G401.6 (cell line): ENCODE data around the gene DEXI.
A peak's percentile ranks its signal among the peaks of the same experiment; 100 is the strongest.

Source experiments
- FAIRE-seq: peaks from 2 replicates; lab custom pipeline; 2012; peaks lifted over from hg19 to GRCh38; lab: Jason Lieb, UNC

DEXI gene

GRCh38 chr16:10942352-10943063, at the start of gene DEXI:
Gene DEXI, minus strand, starts transcription at chr16:10942468. Its CDS starts 463 bp downstream, at chr16:10942005.
- FAIRE-seq, result peak; percentile 82

GRCh38 chr16:10990378-10990777, 48.1 kb upstream of the DEXI start:
- no peak for FAIRE-seq

- FAIRE-seq, result no peak
These were observed 47.3 kb upstream of the DEXI start for GRCh38 chr16:10989559-10989958.

GRCh38 chr16:10988879-10989278, 46.6 kb upstream of the DEXI start:
- FAIRE-seq, result no peak

GRCh38 chr16:10988164-10988803, 46.0 kb upstream of the DEXI start:
- no peak for FAIRE-seq

GRCh38 chr16:10987361-10988163, 45.3 kb upstream of the DEXI start:
- no peak for FAIRE-seq

- no peak for FAIRE-seq
These were observed 42.2 kb upstream of the DEXI start for GRCh38 chr16:10984509-10984908.

GRCh38 chr16:10983159-10983558, 40.9 kb upstream of the DEXI start:
- FAIRE-seq, result no peak

GRCh38 chr16:10982465-10983150, 40.3 kb upstream of the DEXI start:
- no peak for FAIRE-seq

GRCh38 chr16:10981697-10982216, 39.5 kb upstream of the DEXI start:
- no peak for FAIRE-seq

- FAIRE-seq, result no peak
These were observed 38.5 kb upstream of the DEXI start for GRCh38 chr16:10980813-10981212.

GRCh38 chr16:10979717-10980601, 37.7 kb upstream of the DEXI start:
- FAIRE-seq, result no peak

GRCh38 chr16:10978871-10979446, 36.7 kb upstream of the DEXI start:
- FAIRE-seq, result no peak

GRCh38 chr16:10978124-10978523, 35.9 kb upstream of the DEXI start:
- FAIRE-seq, result no peak

- no peak for FAIRE-seq
These were observed 34.4 kb upstream of the DEXI start for GRCh38 chr16:10976634-10977033.

GRCh38 chr16:10972819-10973464, 30.7 kb upstream of the DEXI start:
- FAIRE-seq, result no peak

GRCh38 chr16:10972108-10972818, 30.0 kb upstream of the DEXI start:
- no peak for FAIRE-seq

GRCh38 chr16:10971560-10971961, 29.3 kb upstream of the DEXI start:
- FAIRE-seq, result peak; percentile 74

- no peak for FAIRE-seq
These were observed 27.8 kb upstream of the DEXI start for GRCh38 chr16:10970065-10970464.

GRCh38 chr16:10969615-10970014, 27.3 kb upstream of the DEXI start:
- no peak for FAIRE-seq
